Measurements from ENCODE around the gene HIPK2.

HIPK2 gene

DNA sequence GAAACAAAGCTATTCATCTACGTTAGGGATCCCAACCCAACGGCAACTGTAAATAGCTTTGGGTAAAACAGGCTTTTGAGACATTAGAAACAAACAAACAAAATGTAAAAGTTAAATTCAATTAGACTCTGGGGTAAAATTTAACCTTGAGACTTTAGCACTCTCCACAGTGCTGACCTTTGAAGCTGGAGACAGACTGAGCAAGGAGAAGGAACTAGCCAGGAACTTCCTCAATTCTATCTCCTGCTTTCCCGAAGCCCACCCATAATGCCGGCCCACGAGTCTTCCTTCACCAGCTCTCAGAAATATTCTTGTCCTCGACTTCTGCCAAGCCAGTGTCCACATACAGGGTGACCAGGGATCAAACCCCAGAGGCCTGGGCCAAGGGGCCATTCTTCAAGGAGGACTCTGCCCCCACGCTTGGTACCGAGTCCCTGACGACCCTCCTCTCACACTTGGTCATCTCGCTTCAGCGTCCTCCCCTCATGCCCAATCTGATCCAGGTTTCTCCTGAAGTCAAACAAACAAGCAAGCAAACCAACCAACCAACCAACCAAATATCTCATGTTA is 114.1 kb downstream of the HIPK2 start:
- no peak for DNase-seq (ENCODE audit: low read depth, low spot score)
- no peak overlapping the region for H3K4me3 ChIP-seq (ENCODE audit: low read length)

- DNase-seq (ENCODE audit: low read depth, low spot score): no peak
- H3K4me3 ChIP-seq (ENCODE audit: low read length): no peak overlapping the region
Measured at GRCh38 chr7:139661903-139662302, 115.9 kb downstream of the HIPK2 start.

DNA sequence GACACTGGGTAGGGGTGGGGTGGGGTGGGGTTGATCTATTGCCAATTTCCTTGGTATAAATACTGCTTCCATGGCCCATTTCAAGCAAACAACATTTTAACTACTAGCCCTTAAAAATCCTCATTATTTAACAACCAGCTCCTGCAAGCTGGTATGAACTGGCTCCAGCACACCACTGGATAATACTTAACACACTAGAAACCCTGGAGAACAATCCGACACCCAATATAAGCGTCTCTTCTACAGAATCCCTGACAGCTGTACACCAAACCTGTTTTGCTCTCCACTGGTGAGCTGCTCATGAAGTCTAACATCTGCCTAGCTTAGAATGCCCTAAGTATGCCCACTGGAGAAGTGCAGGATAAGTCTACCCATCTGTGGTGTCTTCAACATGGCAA is 116.8 kb downstream of the HIPK2 start:
- no peak overlapping the region for H3K4me3 ChIP-seq (ENCODE audit: low read length)
- DNase-seq (ENCODE audit: low read depth, low spot score): no peak

DNA sequence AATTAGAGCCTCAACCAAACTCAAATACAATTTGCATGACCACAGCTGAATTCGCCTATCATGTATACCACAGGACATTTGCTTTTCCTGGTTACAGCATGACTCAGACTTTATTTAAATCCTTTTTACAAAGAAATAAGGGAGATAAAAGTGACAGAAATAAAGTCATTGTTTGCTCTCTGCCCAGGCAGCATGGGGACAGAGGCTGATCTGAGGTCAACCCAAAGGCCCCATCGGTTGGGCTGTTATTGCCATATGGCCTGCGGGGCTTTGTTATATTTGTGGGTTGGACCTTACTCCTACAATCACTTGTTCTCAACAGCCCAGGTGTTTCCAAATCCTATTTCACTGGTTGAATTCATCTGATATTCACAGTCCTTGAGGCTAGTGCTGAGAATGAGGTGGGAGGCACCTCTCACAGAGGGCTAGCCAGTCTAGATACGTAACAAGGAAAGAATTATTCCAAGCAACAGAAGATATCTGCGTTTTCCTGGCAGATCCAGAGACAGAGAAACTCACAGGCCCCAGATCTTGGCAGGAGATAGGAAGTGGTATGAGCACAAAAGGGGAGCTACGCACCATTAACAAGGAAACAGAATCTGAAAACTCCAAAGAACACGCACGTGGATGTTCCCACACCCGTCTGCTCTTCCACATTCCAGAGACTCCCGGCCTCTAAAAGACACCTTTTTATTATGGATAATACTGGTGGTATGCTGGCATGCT is 117.3 kb downstream of the HIPK2 start:
- DNase-seq (ENCODE audit: low read depth, low spot score): no peak
- H3K4me3 ChIP-seq (ENCODE audit: low read length): no peak overlapping the region

GRCh38 chr7:139659922-139660316 is 117.9 kb downstream of the HIPK2 start:
- no peak overlapping the region for H3K4me3 ChIP-seq (ENCODE audit: low read length)
- DNase-seq (ENCODE audit: low read depth, low spot score): no peak

GRCh38 chr7:139658908-139659675 is 118.7 kb downstream of the HIPK2 start:
- no peak for DNase-seq (ENCODE audit: low read depth, low spot score)
- no peak overlapping the region for H3K4me3 ChIP-seq (ENCODE audit: low read length)

- no peak overlapping the region for H3K4me3 ChIP-seq (ENCODE audit: low read length)
- DNase-seq (ENCODE audit: low read depth, low spot score): no peak
Measured at GRCh38 chr7:139658296-139658695, 119.5 kb downstream of the HIPK2 start.

DNA sequence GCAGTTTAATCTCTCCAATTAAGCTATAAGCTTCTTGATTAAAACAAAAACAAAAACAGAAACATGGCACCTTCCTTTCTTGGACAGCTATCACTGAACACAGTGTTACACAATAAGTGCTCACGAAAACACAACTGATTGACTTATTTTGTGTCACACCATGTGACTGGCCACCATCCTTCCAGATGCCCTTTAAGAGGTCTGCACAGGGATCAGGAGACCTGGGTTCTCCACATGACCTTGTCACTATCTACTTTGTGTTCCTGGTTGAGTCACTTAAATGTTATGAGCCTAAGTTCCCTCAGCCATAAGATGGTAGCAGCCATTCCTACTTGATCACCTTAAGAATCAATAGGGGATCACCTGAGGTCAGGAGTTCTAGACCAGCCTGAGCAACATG is 120.1 kb downstream of the HIPK2 start:
- no peak overlapping the region for H3K4me3 ChIP-seq (ENCODE audit: low read length)
- no peak for DNase-seq (ENCODE audit: low read depth, low spot score)

DNA sequence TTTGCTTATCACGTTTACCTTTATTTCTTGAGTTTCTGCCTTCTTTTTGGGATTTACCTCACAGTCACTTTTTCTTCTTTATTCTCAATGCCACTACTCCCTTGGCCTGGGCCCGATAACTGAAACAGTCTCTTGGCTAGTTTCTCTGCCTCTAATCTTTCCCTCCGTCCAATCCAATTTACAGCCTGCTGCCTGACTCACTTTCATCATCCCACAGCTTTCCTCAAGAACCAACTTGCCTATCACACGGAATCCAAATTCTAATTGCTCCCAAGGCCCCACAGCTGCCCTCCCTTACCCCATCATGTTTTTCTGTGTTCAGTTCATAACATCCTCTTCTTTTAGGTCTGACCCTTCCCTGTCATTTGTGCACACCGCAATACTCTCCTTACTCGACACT is 121.4 kb downstream of the HIPK2 start:
- no peak overlapping the region for H3K4me3 ChIP-seq (ENCODE audit: low read length)
- DNase-seq (ENCODE audit: low read depth, low spot score): no peak

DNA sequence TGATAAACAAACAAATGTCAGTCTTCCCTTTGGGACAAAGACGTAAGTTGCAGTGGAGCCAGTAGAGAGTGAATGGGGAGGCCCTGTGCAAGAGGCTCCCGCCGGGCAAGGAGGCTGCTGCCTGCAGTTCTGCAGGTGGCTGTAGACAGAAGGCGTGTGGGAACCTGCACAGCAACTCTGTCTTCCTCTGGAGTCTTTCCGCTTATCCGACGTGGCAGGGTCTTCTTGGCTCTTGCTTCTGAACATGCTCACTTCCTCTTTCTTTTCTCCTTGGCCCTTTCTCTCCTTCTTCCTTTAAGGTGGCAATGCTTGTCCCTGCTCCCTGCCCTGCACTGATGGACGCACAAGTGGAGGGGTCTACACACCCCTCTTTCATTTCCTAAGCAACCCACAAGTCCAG is 122.5 kb downstream of the HIPK2 start:
- H3K4me3 ChIP-seq (ENCODE audit: low read length): no peak overlapping the region
- no peak for DNase-seq (ENCODE audit: low read depth, low spot score)

- H3K4me3 ChIP-seq (ENCODE audit: low read length): no peak overlapping the region
- DNase-seq (ENCODE audit: low read depth, low spot score): no peak
Measured at GRCh38 chr7:139654276-139655181, 123.3 kb downstream of the HIPK2 start.

- DNase-seq (ENCODE audit: low read depth, low spot score): no peak
- no peak overlapping the region for H3K4me3 ChIP-seq (ENCODE audit: low read length)
Measured at GRCh38 chr7:139651914-139652313, 125.9 kb downstream of the HIPK2 start.

DNA sequence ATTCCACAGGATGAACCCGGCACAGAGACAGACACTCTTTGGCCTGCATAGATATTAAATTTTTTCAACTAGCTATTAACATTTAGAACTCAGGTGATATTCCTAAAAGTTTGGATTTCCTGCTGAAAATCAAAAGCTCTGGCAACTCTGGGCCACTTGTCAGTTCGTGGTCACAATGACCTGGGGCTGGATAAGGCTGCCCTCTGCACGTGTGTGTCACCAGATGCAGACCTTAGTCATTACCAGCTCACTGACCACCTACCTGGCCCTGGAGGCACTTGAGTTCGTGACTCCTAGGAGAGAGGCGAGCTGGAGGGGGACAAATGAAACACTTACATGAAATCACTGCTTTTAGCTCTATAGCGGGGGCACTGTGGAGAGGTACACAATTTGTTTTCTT is 126.5 kb downstream of the HIPK2 start:
- no peak overlapping the region for H3K4me3 ChIP-seq (ENCODE audit: low read length)
- no peak for DNase-seq (ENCODE audit: low read depth, low spot score)

- no peak for DNase-seq (ENCODE audit: low read depth, low spot score)
- no peak overlapping the region for H3K4me3 ChIP-seq (ENCODE audit: low read length)
Measured at GRCh38 chr7:139650429-139651100, 127.2 kb downstream of the HIPK2 start.

DNA sequence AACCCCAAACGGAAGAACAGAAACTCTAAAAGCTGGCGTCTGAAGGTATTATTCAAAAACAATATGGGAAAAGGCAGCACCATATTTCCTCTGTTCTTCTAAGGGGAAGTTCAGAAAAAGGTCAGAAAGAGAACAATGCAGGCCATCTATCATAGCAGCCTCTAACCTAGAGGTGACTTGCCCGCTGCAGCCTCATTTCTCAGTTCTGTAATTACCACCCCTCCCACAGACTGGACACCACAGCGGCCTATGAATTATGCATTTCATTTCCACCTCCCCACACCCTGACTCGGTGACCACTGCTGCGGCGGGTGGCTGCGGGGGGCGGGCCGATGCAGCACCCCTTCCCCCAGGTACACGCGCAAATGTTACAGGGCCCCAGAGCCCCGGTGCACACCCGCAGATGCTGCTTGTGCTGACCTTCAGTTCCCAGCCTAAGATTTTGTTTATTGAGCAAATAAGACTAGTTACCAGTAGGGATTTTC is 128.8 kb downstream of the HIPK2 start:
- no peak overlapping the region for H3K4me3 ChIP-seq (ENCODE audit: low read length)
- no peak for DNase-seq (ENCODE audit: low read depth, low spot score)

- H3K4me3 ChIP-seq (ENCODE audit: low read length): no peak overlapping the region
- no peak for DNase-seq (ENCODE audit: low read depth, low spot score)
Measured at GRCh38 chr7:139648391-139648861, 129.4 kb downstream of the HIPK2 start.

DNA sequence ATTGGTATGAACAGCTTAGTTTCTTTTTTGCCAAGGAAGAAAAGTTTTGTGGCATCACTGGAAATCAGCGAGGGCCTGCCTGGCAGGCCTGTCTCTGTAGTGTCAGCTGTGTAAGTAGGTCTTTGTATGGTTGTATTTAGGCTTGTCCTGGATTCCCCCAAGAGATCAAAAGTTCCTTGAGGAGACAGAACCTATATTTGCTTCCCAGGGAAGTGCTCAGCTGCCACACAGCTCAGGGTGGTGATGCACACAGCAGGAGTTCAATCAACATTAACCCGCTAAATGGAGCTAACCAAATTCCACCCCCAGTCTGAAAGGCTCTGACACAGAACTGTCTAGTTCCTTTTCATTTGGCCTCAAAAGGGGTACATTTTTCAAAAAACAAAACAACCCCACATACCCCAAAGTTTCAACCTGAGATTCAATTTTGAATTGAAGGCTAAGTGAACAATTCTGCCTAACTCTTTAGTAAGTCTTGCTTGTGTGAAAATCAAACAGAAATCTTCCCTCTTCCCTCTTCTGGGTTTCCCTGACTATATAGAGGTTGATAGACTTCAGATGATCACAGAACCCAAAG is 129.9 kb downstream of the HIPK2 start:
- DNase-seq (ENCODE audit: low read depth, low spot score): no peak
- H3K4me3 ChIP-seq (ENCODE audit: low read length): no peak overlapping the region

GRCh38 chr7:139647085-139647484 is 130.7 kb downstream of the HIPK2 start:
- DNase-seq (ENCODE audit: low read depth, low spot score): no peak
- no peak overlapping the region for H3K4me3 ChIP-seq (ENCODE audit: low read length)
